ENCODE results near the gene KRTAP16-1.
"Not testable (repeated sequence)": the region's sequence is repeated elsewhere in the genome, so short reads cannot be mapped to it uniquely, and the experiment has no call there.

The KRTAP16-1 gene

GRCh38 chr17:41301916-41302901, 6.9 kb downstream of the KRTAP16-1 start, which contains the start of gene KRTAP29-1:
TSS of gene KRTAP29-1 (minus strand) at chr17:41302851. CDS start at chr17:41302851, 0 bp downstream.
- ATAC-seq (replicated peaks) (no peak), DNase-seq (no peak)
- Mint-ChIP-seq H3K4me1 (peaks cover 10 to 17% of the 10 kb centered on the region in 2 donors), H3K4me3 (no peak within 1 kb of the TSS), H3K9me3 (no peaks in the 10 kb centered on the region), H3K27me3 (no peaks in the 10 kb centered on the region), H3K27ac (no peak within 1 kb of the TSS), H3K36me3 (peaks cover 0 to 4% of the 10 kb centered on the region in 2 donors)

GRCh38 chr17:41301204-41301790, 7.8 kb downstream of the KRTAP16-1 start:
- H3K4me1 Mint-ChIP-seq = peaks cover 6 to 12% of the 10 kb centered on the region in 2 donors
- H3K4me3 Mint-ChIP-seq = no peak overlapping the region
- no peak overlapping the region for H3K27ac Mint-ChIP-seq
- DNase-seq (no peak), ATAC-seq (replicated peaks) (no peak)
- peaks cover 0 to 4% of the 10 kb centered on the region in 2 donors for H3K36me3 Mint-ChIP-seq
- H3K27me3 Mint-ChIP-seq = no peaks in the 10 kb centered on the region
- no peaks in the 10 kb centered on the region for H3K9me3 Mint-ChIP-seq

GRCh38 chr17:41298458-41299135, 10.5 kb downstream of the KRTAP16-1 start:
- Mint-ChIP-seq H3K27me3 (no peaks in the 10 kb centered on the region), H3K36me3 (peaks cover 0 to 4% of the 10 kb centered on the region in 2 donors), H3K27ac (no peak overlapping the region), H3K4me1 (peaks cover 2 to 5% of the 10 kb centered on the region in 2 donors), H3K4me3 (no peak overlapping the region), H3K9me3 (no peaks in the 10 kb centered on the region)
- no peak for DNase-seq
- no peak for ATAC-seq (replicated peaks)

GRCh38 chr17:41296846-41297245, 12.3 kb downstream of the KRTAP16-1 start:
- no peak for ATAC-seq (replicated peaks)
- DNase-seq = no peak
- peaks cover 0 to 10% of the 10 kb centered on the region in 2 donors for H3K27me3 Mint-ChIP-seq
- H3K36me3 Mint-ChIP-seq = peaks cover 0 to 4% of the 10 kb centered on the region in 2 donors
- H3K27ac Mint-ChIP-seq = no peak overlapping the region
- H3K9me3 Mint-ChIP-seq = no peaks in the 10 kb centered on the region
- peaks cover 0 to 4% of the 10 kb centered on the region in 2 donors for H3K4me1 Mint-ChIP-seq
- no peak overlapping the region for H3K4me3 Mint-ChIP-seq

- Mint-ChIP-seq H3K9me3 (no peaks in the 10 kb centered on the region), H3K27me3 (peaks cover 0 to 10% of the 10 kb centered on the region in 2 donors), H3K36me3 (no peaks in the 10 kb centered on the region), H3K4me3 (no peak overlapping the region), H3K27ac (no peak overlapping the region), H3K4me1 (peaks cover 0 to 2% of the 10 kb centered on the region in 2 donors)
- no peak for DNase-seq
- no peak for ATAC-seq (replicated peaks)
These were observed 15.1 kb downstream of the KRTAP16-1 start for GRCh38 chr17:41294016-41294415.

GRCh38 chr17:41287050-41287449, 22.1 kb downstream of the KRTAP16-1 start:
- ATAC-seq (replicated peaks) (no peak), DNase-seq (no peak)
- Mint-ChIP-seq H3K27ac (no peak overlapping the region), H3K4me3 (no peak overlapping the region), H3K36me3 (no peaks in the 10 kb centered on the region), H3K9me3 (no peaks in the 10 kb centered on the region), H3K27me3 (peaks cover 0 to 2% of the 10 kb centered on the region in 2 donors), H3K4me1 (peaks cover 0 to 5% of the 10 kb centered on the region in 2 donors)

- no peak overlapping the region for H3K27ac Mint-ChIP-seq
- H3K4me3 Mint-ChIP-seq = no peak overlapping the region
- H3K36me3 Mint-ChIP-seq = no peaks in the 10 kb centered on the region
- H3K9me3 Mint-ChIP-seq = peaks cover 0 to 2% of the 10 kb centered on the region in 2 donors
- ATAC-seq (replicated peaks) = no peak
- no peak for DNase-seq
- peaks cover 0 to 5% of the 10 kb centered on the region in 2 donors for H3K4me1 Mint-ChIP-seq
- H3K27me3 Mint-ChIP-seq = peaks cover 0 to 8% of the 10 kb centered on the region in 2 donors
These were observed 24.6 kb downstream of the KRTAP16-1 start for GRCh38 chr17:41284546-41284945.

GRCh38 chr17:41284043-41284442, 25.1 kb downstream of the KRTAP16-1 start:
- H3K27me3 Mint-ChIP-seq = peaks cover 1 to 11% of the 10 kb centered on the region in 2 donors
- no peak overlapping the region for H3K27ac Mint-ChIP-seq
- no peak for DNase-seq
- H3K9me3 Mint-ChIP-seq = peaks cover 0 to 2% of the 10 kb centered on the region in 2 donors
- peaks cover 0 to 5% of the 10 kb centered on the region in 2 donors for H3K4me1 Mint-ChIP-seq
- no peak overlapping the region for H3K4me3 Mint-ChIP-seq
- no peak for ATAC-seq (replicated peaks)
- H3K36me3 Mint-ChIP-seq = no peaks in the 10 kb centered on the region

- H3K27ac Mint-ChIP-seq = no peak overlapping the region
- peaks cover 5 to 7% of the 10 kb centered on the region in 2 donors for H3K4me1 Mint-ChIP-seq
- peaks cover 0 to 2% of the 10 kb centered on the region in 2 donors for H3K36me3 Mint-ChIP-seq
- peaks cover 0 to 2% of the 10 kb centered on the region in 2 donors for H3K9me3 Mint-ChIP-seq
- H3K27me3 Mint-ChIP-seq = peaks cover 21 to 38% of the 10 kb centered on the region in 2 donors
- no peak for DNase-seq
- H3K4me3 Mint-ChIP-seq = no peak overlapping the region
- ATAC-seq (replicated peaks) = no peak
These were observed 30.7 kb downstream of the KRTAP16-1 start for GRCh38 chr17:41278176-41278955.

GRCh38 chr17:41275648-41276190, 33.4 kb downstream of the KRTAP16-1 start, which contains the start of gene KRTAP9-7:
TSS of gene KRTAP9-7 (plus strand) at chr17:41275698. CDS start at chr17:41275698, 0 bp downstream.
- H3K27me3 Mint-ChIP-seq = peaks cover 29 to 46% of the 10 kb centered on the region in 2 donors
- not testable (repeated sequence) for ATAC-seq (replicated peaks); H3K36me3 Mint-ChIP-seq; H3K4me3 Mint-ChIP-seq; H3K9me3 Mint-ChIP-seq; DNase-seq; H3K27ac Mint-ChIP-seq
- peaks cover 9 to 12% of the 10 kb centered on the region in 2 donors for H3K4me1 Mint-ChIP-seq

GRCh38 chr17:41271858-41272257, 37.3 kb downstream of the KRTAP16-1 start:
- no peak for ATAC-seq (replicated peaks)
- DNase-seq = no peak
- H3K27me3 Mint-ChIP-seq = peaks cover 30 to 35% of the 10 kb centered on the region in 2 donors
- H3K4me3 Mint-ChIP-seq = no peak overlapping the region
- peaks cover 9 to 12% of the 10 kb centered on the region in 2 donors for H3K4me1 Mint-ChIP-seq
- no peak overlapping the region for H3K27ac Mint-ChIP-seq
- no peaks in the 10 kb centered on the region for H3K36me3 Mint-ChIP-seq
- H3K9me3 Mint-ChIP-seq = no peaks in the 10 kb centered on the region

GRCh38 chr17:41271323-41271722, 37.8 kb downstream of the KRTAP16-1 start:
- not testable (repeated sequence) for H3K4me3 Mint-ChIP-seq; H3K9me3 Mint-ChIP-seq; ATAC-seq (replicated peaks); H3K36me3 Mint-ChIP-seq; H3K27ac Mint-ChIP-seq; DNase-seq
- H3K27me3 Mint-ChIP-seq = peaks cover 25 to 33% of the 10 kb centered on the region in 2 donors
- H3K4me1 Mint-ChIP-seq = peaks cover 9 to 11% of the 10 kb centered on the region in 2 donors

GRCh38 chr17:41267711-41268110, 41.4 kb downstream of the KRTAP16-1 start:
- no peaks in the 10 kb centered on the region for H3K36me3 Mint-ChIP-seq
- ATAC-seq (replicated peaks) (no peak), DNase-seq (no peak)
- H3K27ac Mint-ChIP-seq = no peak overlapping the region
- no peaks in the 10 kb centered on the region for H3K9me3 Mint-ChIP-seq
- no peak overlapping the region for H3K4me3 Mint-ChIP-seq
- H3K4me1 Mint-ChIP-seq = peaks cover 5 to 11% of the 10 kb centered on the region in 2 donors
- peaks cover 19 to 36% of the 10 kb centered on the region in 2 donors for H3K27me3 Mint-ChIP-seq
